ENCODE measurements around the gene UGT1A7. TPM values are rescaled to one million over a fixed set of nuclear protein-coding genes. Genes with fewer than 3 reads are reported as not detected.

The UGT1A7 gene
- total RNA-seq, 1 donor from 2014 or later, result not detected

DNA sequence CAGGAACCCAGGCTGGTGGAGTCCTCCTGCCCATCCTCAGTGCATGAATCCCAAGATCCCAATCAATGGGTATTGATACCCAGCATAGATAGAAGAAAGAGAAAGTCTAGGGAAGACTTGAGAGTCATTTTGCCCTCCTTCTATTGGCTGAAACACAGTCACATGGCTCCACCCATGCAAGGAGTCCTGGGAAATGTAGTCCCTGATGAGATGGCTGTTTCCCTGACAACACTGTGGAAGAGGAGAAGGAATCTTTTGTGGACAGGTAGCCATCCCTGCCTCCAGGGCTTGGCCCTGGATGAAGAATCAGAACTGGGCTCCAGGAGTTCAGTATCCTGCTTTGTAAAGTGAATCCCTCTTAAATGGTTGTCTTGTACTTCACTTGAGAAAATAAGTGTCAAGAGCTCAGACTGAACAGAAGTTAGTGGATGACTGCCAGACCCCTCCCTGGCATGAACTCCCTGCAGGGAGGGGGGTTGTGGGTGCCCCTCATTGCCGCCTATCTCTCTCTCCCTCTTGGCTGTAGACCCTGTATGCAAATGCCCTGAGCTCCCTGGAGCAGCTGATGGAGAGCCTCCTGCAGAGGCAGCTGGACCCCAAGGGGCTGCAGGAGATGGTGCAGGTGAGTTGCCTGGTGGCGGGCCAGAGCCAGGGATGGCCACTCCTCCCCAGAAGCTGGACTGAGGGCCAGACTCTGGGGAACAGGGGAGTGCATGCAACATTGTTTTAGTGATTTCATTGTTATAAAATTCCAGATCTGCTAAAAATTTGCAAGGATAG is 132.5 kb downstream of the UGT1A7 start:
- no peak for DNase-seq (ENCODE audit: extremely low read depth, low read depth, low spot score)

- no peak for DNase-seq (ENCODE audit: extremely low read depth, low read depth, low spot score)
These were observed 134.2 kb downstream of the UGT1A7 start for GRCh38 chr2:233815861-233816260.

GRCh38 chr2:233816334-233816733 is 134.6 kb downstream of the UGT1A7 start:
- no peak for DNase-seq (ENCODE audit: extremely low read depth, low read depth, low spot score)

- no peak for DNase-seq (ENCODE audit: extremely low read depth, low read depth, low spot score)
These were observed 135.1 kb downstream of the UGT1A7 start for GRCh38 chr2:233816771-233817170.

DNA sequence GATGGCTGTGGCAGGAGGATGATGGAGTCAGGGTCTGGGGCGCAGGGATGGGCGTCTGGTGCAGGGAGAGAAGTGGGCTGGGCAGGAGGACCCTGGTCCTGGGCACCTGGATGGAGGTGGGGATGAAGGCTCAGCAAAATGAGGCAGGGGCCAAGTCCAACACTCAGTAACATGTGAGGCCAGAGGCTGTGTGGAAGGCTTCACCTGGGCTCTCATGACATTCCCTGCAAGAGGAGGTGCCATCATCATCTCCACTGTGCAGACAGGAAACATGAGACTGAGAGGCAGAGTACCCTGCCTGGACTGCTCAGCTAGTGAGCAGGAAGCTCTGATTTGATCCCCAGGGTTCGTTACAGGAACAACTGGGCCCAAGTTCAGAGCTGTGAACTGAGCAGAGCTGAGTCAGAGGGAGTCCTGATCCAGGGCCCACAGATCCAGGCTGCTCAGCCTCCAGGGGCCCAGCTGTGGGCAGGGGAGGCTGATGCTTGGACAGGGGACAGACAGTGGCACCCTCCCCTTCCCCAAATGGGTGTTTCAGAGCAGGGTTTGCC is 135.7 kb downstream of the UGT1A7 start:
- DNase-seq (ENCODE audit: extremely low read depth, low read depth, low spot score), result no peak

DNA sequence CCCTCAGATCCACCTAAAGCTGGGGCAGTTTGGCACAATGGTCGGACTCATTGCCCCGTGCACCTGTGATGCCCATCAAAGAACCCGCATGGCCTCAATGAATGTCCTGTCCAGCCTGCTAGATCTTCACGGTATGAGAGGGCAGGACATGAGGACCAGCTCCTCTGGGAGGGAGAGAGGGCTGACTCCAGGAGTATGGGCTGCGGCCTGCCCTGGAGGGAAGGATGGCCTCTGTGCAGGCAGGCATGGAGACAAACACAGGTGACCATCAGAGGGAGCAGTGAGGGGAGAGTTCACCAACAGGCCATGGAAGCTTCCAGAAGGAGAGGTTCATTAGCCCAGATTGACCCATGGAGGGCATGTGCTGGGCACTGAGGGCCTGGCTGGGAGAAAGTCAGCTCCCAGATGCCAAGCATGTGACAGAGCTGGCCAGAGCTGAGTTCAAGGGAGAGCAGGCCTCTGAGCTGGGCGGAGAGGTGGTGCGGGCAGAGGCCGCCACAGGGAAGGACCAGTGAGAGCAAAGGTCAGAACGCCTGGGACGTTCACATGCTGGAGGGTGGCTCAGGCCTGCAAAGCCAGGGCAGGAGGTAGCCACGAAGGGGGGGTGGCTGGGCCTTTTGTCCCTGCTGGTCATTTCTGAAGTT is 136.4 kb downstream of the UGT1A7 start:
- DNase-seq (ENCODE audit: extremely low read depth, low read depth, low spot score), result no peak

DNA sequence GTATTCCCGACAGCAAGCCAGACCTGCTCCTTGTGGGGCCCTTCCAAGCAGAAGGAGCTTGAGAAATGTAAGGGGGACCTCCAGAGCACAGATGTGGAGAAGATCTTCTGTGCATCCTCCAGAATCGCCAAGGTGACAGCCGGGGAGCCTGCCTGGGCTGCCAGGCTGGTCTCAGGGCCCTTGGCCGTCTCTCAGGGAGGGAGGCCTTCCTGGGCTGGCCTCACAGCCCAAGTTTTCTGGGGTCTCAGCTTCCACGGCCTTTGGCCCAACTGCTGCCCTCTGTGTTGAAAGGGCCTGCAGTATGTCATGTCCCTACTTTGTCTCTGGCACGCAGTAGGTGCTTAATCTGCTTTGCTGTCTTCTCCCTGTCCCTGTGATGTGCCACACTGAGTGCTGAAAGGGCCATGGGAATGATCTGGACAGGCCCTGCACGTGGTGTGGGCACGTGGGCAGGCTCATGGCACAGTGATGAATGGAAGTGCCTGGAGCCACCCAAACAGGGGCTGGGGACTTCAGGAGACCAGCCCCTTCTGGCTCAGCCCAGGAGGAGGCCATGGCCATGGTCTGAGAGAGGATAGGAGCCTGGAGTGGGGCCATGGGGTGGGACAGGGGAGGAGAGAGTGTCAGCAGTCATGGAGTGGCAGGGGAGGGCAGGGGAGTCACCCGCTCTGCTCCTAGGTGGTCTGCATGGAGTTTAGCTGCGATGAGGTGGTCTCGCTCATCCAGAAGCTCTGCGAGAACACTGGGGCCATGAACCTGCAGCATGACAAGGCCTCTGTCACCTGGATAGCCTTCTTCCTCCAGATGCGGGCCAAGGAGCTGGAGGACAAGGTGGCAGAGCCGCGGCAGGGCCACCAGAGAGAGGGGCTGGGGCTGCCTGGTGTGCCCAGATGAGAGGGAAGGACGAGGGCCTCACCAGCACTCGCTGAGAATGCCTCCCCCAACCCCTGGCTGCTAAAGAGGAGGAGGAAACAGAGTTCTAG is 137.2 kb downstream of the UGT1A7 start:
- DNase-seq (ENCODE audit: extremely low read depth, low read depth, low spot score), result no peak

DNA sequence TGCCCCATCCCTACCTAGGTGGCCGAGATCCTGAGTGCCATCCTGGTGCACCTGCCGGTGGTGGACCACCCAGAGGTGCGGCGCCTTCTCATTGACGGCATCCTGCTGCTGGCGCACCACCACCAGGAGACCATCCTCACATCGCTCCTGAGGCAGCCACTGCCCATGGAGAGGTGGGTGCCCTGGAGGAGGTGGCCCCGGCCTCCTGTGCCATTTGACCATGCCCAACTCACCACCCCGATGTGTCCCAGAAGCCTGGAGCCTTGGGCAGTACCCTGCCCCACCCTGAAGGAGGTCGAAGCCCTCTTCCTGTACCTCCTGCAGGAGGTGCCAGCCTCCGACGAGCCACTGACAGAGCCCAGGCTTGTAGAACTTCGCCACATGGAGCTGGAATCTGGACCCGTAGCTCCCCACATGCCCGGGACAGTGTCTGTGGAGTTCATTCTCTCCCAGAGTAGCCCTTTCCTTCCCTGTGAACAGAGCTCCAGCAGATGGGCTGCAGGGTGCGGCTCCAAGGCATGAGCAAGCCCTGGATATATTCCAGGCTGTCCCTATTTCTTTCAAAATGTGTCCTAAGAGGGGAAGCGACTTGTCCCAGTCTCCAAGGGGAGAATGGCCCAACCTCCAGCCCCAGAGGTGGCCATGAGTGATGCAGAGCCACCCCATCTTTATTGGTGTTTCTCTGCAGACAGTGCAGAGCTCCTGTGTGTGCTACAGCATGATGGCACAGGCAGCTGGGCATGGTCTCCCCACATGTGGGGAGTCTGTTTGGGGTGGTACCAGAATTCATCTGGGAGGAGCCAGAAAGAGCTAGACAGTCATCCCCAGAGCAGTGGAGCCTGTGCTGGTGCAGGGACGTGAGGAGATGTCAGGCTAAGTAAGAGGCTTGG is 138.4 kb downstream of the UGT1A7 start:
- no peak for DNase-seq (ENCODE audit: extremely low read depth, low read depth, low spot score)

GRCh38 chr2:233820774-233821105 is 139.0 kb downstream of the UGT1A7 start:
- no peak for DNase-seq (ENCODE audit: extremely low read depth, low read depth, low spot score)

GRCh38 chr2:233821196-233821595 is 139.5 kb downstream of the UGT1A7 start:
- no peak for DNase-seq (ENCODE audit: extremely low read depth, low read depth, low spot score)

DNA sequence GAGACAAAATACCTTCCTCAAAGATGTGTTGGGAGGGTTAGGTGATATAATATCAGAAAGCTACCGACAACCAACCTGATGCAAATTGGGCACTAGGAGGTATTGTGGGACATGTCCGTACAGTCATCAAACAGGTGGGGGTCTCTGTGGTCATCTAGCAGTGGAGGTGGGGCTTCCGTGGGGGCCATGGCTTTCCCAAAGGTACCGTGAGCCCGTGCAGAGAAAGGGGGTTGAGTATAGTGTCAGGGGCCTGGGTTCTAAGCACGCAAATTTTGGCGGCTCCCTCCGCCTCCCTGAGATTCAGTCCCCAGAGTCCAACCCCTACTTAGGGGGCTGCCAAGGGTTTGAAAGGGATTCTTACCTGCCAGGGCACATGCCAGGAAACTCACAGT is 140.0 kb downstream of the UGT1A7 start:
- no peak for DNase-seq (ENCODE audit: extremely low read depth, low read depth, low spot score)

DNA sequence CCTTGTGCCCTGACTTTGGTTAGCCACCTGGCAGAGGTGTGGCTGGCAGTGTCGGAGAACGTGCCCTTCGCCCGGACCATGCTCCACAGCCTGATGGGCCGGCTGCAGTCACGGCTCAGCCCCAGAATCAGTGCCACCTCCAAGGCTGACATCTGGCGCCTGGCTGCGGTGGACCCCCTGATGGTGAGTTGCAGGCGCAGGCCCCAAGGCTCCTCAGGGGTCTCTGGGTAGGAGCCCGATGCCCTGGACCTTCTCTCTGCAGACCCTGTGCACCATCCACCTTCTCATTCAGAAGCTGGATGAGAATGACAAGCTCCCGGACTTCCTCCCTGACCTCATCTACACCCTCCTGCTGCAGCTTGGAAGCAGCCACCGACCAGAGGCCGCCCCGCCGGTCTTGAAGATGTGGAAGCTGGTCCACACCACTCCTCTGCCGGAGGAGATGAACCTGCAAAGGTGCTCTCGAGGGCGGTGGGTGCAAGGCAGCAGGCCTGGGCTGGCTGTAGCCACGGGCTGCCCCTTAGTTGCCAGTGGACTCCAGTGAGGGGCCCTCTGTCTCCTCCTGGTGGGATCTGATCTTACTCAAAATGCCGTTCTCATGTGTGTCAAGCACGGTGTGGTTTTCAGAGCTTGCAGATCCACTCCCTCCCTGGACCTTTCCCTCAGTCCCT is 140.5 kb downstream of the UGT1A7 start:
- no peak for DNase-seq (ENCODE audit: extremely low read depth, low read depth, low spot score)

Other genes starting within 250 kb of the UGT1A7 start
- gene USP40, start 115.1 kb upstream of the UGT1A7 start, total RNA-seq, result 24.8 and 27.5 TPM in 2 replicates
- not detected in 2 replicates for gene UGT1A8, start 64.3 kb upstream of the UGT1A7 start, total RNA-seq
- gene UGT1A10, start 45.5 kb upstream of the UGT1A7 start, total RNA-seq, result not detected in 2 replicates
- not detected in 2 replicates for gene UGT1A9, start 10.0 kb upstream of the UGT1A7 start, total RNA-seq
- not detected in 2 replicates for gene UGT1A6, start 11.0 kb downstream of the UGT1A7 start, total RNA-seq
- not detected in 2 replicates for gene UGT1A5, start 31.0 kb downstream of the UGT1A7 start, total RNA-seq
- 0.12 TPM in 1 of 2 replicates, not detected in the other for gene UGT1A4, start 36.8 kb downstream of the UGT1A7 start, total RNA-seq
- not detected in 2 replicates for gene UGT1A3, start 47.1 kb downstream of the UGT1A7 start, total RNA-seq
- not detected in 2 replicates for gene UGT1A1, start 78.4 kb downstream of the UGT1A7 start, total RNA-seq
- gene MROH2A, start 96.4 kb downstream of the UGT1A7 start, total RNA-seq, result not detected in 2 replicates
- 4.3 and 7.9 TPM in 2 replicates for gene HJURP, start 172.6 kb downstream of the UGT1A7 start, total RNA-seq
- not detected in 2 replicates for gene TRPM8, start 235.5 kb downstream of the UGT1A7 start, total RNA-seq